ENCODE data around the gene CAT. TPM values are rescaled to one million over a fixed set of nuclear protein-coding genes. Genes with fewer than 3 reads are reported as not detected.

Gene CAT
- total and polyA plus RNA-seq, 3 donors from 2014 or later, result 30.2 to 38.2 (median 30.3) TPM

DNA sequence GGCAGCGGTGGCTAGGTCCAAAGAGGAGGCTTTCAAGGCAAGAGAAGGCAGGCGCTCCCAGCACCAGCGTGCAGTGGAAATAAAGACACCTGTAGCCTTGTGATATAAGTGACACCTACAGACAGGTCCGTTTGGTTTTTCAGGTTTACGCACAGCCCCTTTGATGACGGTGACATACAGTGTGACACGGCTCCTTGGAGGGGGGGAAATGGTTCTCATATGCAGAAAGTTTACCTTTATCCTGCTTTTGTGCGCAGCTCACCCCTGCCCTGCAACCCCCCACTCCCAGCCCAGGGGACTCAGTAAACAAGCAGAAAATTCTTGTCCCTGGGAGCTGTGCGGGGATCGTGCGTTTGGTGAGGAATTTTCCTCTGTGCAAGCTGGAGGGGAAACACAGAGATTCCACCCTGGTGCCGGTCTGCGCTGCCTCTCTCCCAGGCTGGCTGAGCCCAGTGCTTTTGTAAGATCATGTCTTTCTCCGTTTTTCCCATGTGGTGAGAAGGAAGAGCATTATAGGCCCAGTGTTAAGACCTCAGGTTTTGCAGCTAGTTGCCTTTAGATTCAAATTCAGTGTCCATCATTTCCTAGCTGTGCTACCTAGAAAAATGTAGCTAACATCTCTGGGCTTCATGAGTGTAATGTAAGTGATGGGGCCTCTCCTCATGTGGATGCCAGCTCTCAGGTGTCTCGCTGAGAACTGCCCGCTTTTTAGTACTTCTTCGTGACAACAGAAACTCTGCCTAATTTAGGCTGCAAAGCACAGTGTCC lies 75.1 kb downstream of the CAT start, which contains the start of gene ELF5:
Gene ELF5 (minus strand): TSS at position 113 of the 768 bp plus-strand sequence. CDS start 8,045 bp downstream, outside the sequence.
- no peaks in the 10 kb centered on the region for H3K27me3 ChIP-seq
- no peak within 1 kb of the TSS for H3K4me3 ChIP-seq
- no peaks in the 10 kb centered on the region for H3K4me1 ChIP-seq
- intact Hi-C loops (cut with DNase I; ENCODE audit: low total_unique reads), result no loop called here
- no peaks in the 10 kb centered on the region for H3K9me3 ChIP-seq
- no peaks in the 10 kb centered on the region for H3K36me3 ChIP-seq (ENCODE audit: low read depth, missing control alignments)
- H3K27ac ChIP-seq, result no peak within 1 kb of the TSS
- no peak for TF ChIP-seq POLR2A (IDR thresholded peaks at IDR 0.05)
- TF ChIP-seq, protein P1, sequence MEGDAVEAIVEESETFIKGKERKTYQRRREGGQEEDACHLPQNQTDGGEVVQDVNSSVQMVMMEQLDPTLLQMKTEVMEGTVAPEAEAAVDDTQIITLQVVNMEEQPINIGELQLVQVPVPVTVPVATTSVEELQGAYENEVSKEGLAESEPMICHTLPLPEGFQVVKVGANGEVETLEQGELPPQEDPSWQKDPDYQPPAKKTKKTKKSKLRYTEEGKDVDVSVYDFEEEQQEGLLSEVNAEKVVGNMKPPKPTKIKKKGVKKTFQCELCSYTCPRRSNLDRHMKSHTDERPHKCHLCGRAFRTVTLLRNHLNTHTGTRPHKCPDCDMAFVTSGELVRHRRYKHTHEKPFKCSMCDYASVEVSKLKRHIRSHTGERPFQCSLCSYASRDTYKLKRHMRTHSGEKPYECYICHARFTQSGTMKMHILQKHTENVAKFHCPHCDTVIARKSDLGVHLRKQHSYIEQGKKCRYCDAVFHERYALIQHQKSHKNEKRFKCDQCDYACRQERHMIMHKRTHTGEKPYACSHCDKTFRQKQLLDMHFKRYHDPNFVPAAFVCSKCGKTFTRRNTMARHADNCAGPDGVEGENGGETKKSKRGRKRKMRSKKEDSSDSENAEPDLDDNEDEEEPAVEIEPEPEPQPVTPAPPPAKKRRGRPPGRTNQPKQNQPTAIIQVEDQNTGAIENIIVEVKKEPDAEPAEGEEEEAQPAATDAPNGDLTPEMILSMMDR (IDR thresholded peaks at IDR 0.05), result no peak
- DNase-seq, result no peak
- 62 to 65% methylated on average over 17 of the region's 17 CpGs for WGBS, 2 donors

DNA sequence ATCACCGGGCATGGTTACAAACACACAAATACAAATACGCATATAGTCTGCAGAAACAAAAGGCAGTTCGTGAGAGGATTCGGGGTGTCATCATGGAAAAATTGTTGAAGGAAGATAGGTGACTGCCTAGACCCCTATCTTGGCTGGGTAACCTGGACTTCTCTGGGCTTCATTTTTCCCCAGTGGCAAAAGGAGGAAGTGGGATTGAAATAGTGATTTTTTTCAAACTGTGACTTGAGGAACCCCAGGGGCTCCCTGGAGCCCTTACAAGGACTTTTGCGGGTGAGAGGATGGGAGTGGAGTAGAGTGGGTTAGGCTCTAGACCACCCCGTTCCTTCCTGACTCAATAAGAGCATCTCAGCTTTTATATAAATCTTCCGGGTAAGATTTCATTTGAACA lies 75.9 kb downstream of the CAT start:
- Histone ChIP-seq H3K4me3 (no peak overlapping the region), H3K4me1 (no peaks in the 10 kb centered on the region), H3K9me3 (no peaks in the 10 kb centered on the region), H3K27ac (no peak overlapping the region), H3K36me3 (ENCODE audit: low read depth, missing control alignments) (no peaks in the 10 kb centered on the region), H3K27me3 (no peaks in the 10 kb centered on the region)
- TF ChIP-seq, protein P1 (IDR thresholded peaks at IDR 0.05), result no peak
- no peak for TF ChIP-seq POLR2A (IDR thresholded peaks at IDR 0.05)
- intact Hi-C loops (cut with DNase I; ENCODE audit: low total_unique reads), result no loop called here
- DNase-seq, result no peak
- WGBS, 2 donors, result 89% methylated on average over 7 of the region's 7 CpGs

DNA sequence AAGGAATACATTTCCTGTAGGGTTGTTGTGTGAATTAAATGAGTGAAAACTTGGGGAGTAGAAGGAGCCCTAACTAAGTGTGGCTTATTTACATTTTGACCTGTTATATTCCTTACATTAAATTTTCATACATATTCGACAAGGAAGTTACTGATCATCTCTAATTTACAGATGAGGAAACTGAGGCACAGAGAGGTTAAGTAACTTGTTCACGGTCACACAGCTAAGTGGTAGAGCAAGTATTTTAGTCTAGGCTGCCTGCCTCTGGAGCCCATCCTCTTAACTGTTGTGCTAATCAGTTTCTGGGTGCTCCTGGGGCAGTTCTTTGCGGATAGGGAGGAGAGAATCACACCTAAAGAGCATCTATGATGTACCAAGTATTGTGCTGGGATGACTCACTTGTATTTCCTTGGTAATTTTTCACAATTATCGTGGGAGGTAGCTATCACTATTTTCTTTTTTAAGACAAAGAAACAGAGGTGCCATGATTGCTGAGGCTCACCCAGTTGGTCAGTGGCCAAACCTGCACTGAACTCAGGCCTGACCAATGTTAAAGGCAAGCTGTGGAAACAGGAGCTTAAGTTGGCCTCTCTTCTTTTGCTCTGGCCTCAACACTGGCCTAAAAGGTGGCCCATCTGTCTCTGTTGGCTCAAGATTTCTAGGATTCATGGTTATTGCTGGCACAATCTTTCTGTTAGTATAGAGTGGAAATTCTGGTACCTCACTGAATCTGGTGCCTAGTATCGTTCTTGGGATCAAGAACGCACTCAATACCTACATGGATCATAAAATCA lies 77.7 kb downstream of the CAT start:
- 92 to 93% methylated on average over 6 of the region's 6 CpGs for WGBS, 2 donors
- TF ChIP-seq, protein P1 (IDR thresholded peaks at IDR 0.05), result no peak
- TF ChIP-seq POLR2A (IDR thresholded peaks at IDR 0.05), result no peak
- intact Hi-C loops (cut with DNase I; ENCODE audit: low total_unique reads), result no loop called here

DNA sequence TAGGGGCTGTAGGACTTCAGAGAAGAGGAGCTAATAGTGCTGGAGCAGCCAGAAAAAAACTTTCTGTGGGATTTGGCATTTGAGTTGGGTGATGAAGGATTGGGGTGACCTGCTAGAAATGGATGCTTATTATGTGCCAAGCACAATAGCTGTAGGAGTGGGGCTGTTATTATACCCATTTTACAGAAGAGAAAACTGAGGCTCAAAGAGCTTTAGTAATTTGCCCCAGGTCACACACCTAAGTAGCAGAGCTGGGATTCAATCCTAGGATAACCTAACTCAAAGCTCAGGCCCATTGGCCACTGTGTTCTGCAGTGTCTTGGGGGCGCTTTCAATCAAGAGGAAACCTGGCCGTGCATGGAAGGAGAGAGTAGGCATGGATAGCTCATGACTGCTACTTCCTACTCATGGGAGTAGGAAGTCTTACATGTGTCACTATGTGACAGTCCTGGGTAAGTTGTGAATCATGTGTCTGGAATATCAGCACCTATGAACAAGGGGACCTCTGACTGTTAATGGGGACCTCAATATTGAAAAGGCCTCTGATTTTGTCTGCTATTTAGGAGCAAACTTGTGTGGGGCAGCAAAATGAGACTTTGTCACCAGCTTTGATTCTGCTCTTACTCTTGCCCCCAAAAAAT lies 81.0 kb downstream of the CAT start:
- 82 to 88% methylated on average over 2 of the region's 2 CpGs for WGBS, 2 donors

More for the DNA sequence above, 77.7 kb downstream of the CAT start:
- Histone ChIP-seq H3K9me3 (no peaks in the 10 kb centered on the region), H3K4me1 (no peaks in the 10 kb centered on the region), H3K27me3 (no peaks in the 10 kb centered on the region), H3K27ac (no peak overlapping the region), H3K4me3 (no peak overlapping the region), H3K36me3 (ENCODE audit: low read depth, missing control alignments) (no peaks in the 10 kb centered on the region)
- no peak for DNase-seq

More for the DNA sequence above, 81.0 kb downstream of the CAT start:
- H3K4me1 ChIP-seq, result no peaks in the 10 kb centered on the region
- no peaks in the 10 kb centered on the region for H3K27me3 ChIP-seq
- H3K4me3 ChIP-seq, result no peak overlapping the region
- no peaks in the 10 kb centered on the region for H3K36me3 ChIP-seq (ENCODE audit: low read depth, missing control alignments)
- no peak overlapping the region for H3K27ac ChIP-seq
- TF ChIP-seq, protein P1 (IDR thresholded peaks at IDR 0.05), result no peak
- TF ChIP-seq POLR2A (IDR thresholded peaks at IDR 0.05), result no peak
- no peaks in the 10 kb centered on the region for H3K9me3 ChIP-seq
- DNase-seq, result no peak
- intact Hi-C loops (cut with DNase I; ENCODE audit: low total_unique reads), result no loop called here

Measured in testis (tissue), 3 donors.